Thyroid gland (tissue), 4 donors: ENCODE results near the gene PTPRR. TPM values are rescaled to one million over a fixed set of nuclear protein-coding genes. Genes with fewer than 3 reads are reported as not detected.

Source experiments
- DNase-seq, 2 donors: peaks; one replicate each; pipeline ENCODE4 v3.0.0-alpha.2; 2019
- H3K27ac ChIP-seq, 3 donors: fragments of 200-600 bp; sonication (generic); 1 replicate in 2 of 3; 2 replicates in 1 of 3; pipeline ENCODE4 v1.5.1; 2016 to 2019; ENCODE audit warnings: mild to moderate bottlenecking in 1 of 3, moderate library complexity in 1 of 3
- H3K27me3 ChIP-seq: fragments of 200-600 bp; sonication (generic); one replicate; pipeline ENCODE4 v1.5.1; 2019
- H3K36me3 ChIP-seq, 2 donors: fragments of 200-600 bp; sonication (generic); one replicate each; pipeline ENCODE4 v1.5.1; 2016 to 2019
- H3K4me1 ChIP-seq, 2 donors: fragments of 200-600 bp; sonication (generic); one replicate each; pipeline ENCODE4 v1.5.1; 2017 to 2019
- H3K4me3 ChIP-seq, 3 donors: fragments of 200-600 bp; sonication (generic); replicated peaks in 1 of 3; 1 replicate in 2 of 3; 2 replicates in 1 of 3; pipeline ENCODE4 v1.5.1; 2016; ENCODE audit warnings: mild to moderate bottlenecking in 1 of 3
- H3K9me3 ChIP-seq: fragments of 200-600 bp; sonication (generic); one replicate; pipeline ENCODE4 v1.5.1; 2017
- CTCF ChIP-seq, 6 experiments: fragments of 200-600 bp in 3 of 6; fragments of 450-650 bp in 3 of 6; sonication (generic) in 3 of 6; IDR thresholded peaks; one replicate each; pipeline ENCODE4 v1.5.1; 2016 to 2019; ENCODE audit warnings: antibody characterized with exemption in 6 of 6, mild to moderate bottlenecking in 2 of 6, inconsistent platforms in 1 of 6, moderate library complexity in 1 of 6
- POLR2A ChIP-seq, 2 donors: fragments of 450-650 bp; IDR thresholded peaks; one replicate each; pipeline ENCODE4 v1.6.1; 2017; ENCODE audit warnings: antibody characterized with exemption in 2 of 2, mild to moderate bottlenecking in 2 of 2, moderate library complexity in 1 of 2
- whole genome bisulfite sequencing, 2 donors: methylation state at CpG; one replicate each; pipeline ENCODE4 v1.1.5; 2017; 5-methylcytosine and 5-hydroxymethylcytosine counted together
- intact Hi-C: fragments of 100-400 bp; cut with DNase I; formaldehyde crosslinking; loops from one replicate; pipeline ENCODE4 v1.15.1; 2023
- total RNA-seq, 4 donors: library from RNA; depleted of rRNA; stranded (reverse); fragments of >200 nt; gene quantifications; one replicate each; pipeline ENCODE4 v1.2.3, GENCODE V29; 2016

PTPRR gene
- total RNA-seq, 4 donors from 2014 or later = 0.39 to 0.94 (median 0.67) TPM; not detected in 1

- 70 to 71% methylated on average over 11 of the region's 11 CpGs for WGBS, 2 donors
- no peaks in the 10 kb centered on the region for H3K36me3 ChIP-seq
- H3K4me1 ChIP-seq = no peaks in the 10 kb centered on the region
- H3K27me3 ChIP-seq = no peaks in the 10 kb centered on the region
- no peak for DNase-seq
- H3K4me3 ChIP-seq = no peak overlapping the region
- intact Hi-C loops = loop anchor here (5.0 kb wide), 1 partner anchor 135 kb away; no protein-coding TSS in a partner anchor
- H3K9me3 ChIP-seq = no peaks in the 10 kb centered on the region
- H3K27ac ChIP-seq = peak overlapping the region in 2 of 3 donors; percentile 27 to 29
- TF ChIP-seq POLR2A (IDR thresholded peaks at IDR 0.05) = no peak
- no peak for TF ChIP-seq CTCF (IDR thresholded peaks at IDR 0.05)
Measured at GRCh38 chr12:70721656-70722357, 198.7 kb downstream of the PTPRR start.

GRCh38 chr12:70721216-70721615 lies 199.3 kb downstream of the PTPRR start:
- H3K4me1 ChIP-seq = no peaks in the 10 kb centered on the region
- WGBS, 2 donors = 70 to 82% methylated on average over 3 of the region's 3 CpGs
- no peak for TF ChIP-seq POLR2A (IDR thresholded peaks at IDR 0.05)
- H3K27ac ChIP-seq = peak overlapping the region in 2 of 3 donors; percentile 27 to 29
- intact Hi-C loops = loop anchor here (5.0 kb wide), 1 partner anchor 134 kb away; no protein-coding TSS in a partner anchor
- no peak for DNase-seq
- no peak overlapping the region for H3K4me3 ChIP-seq
- H3K27me3 ChIP-seq = no peaks in the 10 kb centered on the region
- H3K36me3 ChIP-seq = no peaks in the 10 kb centered on the region
- no peaks in the 10 kb centered on the region for H3K9me3 ChIP-seq

- no peaks in the 10 kb centered on the region for H3K27me3 ChIP-seq
- H3K4me1 ChIP-seq = no peaks in the 10 kb centered on the region
- intact Hi-C loops = loop anchor here (5.0 kb wide), 1 partner anchor 133 kb away; no protein-coding TSS in a partner anchor
- peak overlapping the region in 1 of 3 donors; percentile 37 for H3K27ac ChIP-seq
- H3K4me3 ChIP-seq = no peak overlapping the region
- H3K9me3 ChIP-seq = no peaks in the 10 kb centered on the region
- H3K36me3 ChIP-seq = no peaks in the 10 kb centered on the region
- 25 to 28% methylated on average over 19 of the region's 19 CpGs for WGBS, 2 donors
- DNase-seq = peak; percentile 15 to 18
- peak; percentile 52 to 88 (median 80) for TF ChIP-seq CTCF (IDR thresholded peaks at IDR 0.05)
- no peak for TF ChIP-seq POLR2A (IDR thresholded peaks at IDR 0.05)
Measured at GRCh38 chr12:70719672-70720420, 200.7 kb downstream of the PTPRR start.

- no peaks in the 10 kb centered on the region for H3K9me3 ChIP-seq
- H3K4me3 ChIP-seq = no peak overlapping the region
- intact Hi-C loops = no loop called here
- no peaks in the 10 kb centered on the region for H3K36me3 ChIP-seq
- no peaks in the 10 kb centered on the region for H3K4me1 ChIP-seq
- 82 to 86% methylated on average over 12 of the region's 12 CpGs for WGBS, 2 donors
- TF ChIP-seq POLR2A (IDR thresholded peaks at IDR 0.05) (no peak), CTCF (IDR thresholded peaks at IDR 0.05) (no peak)
- DNase-seq = no peak
- H3K27ac ChIP-seq = peak overlapping the region in 1 of 3 donors; percentile 37
- H3K27me3 ChIP-seq = no peaks in the 10 kb centered on the region
Measured at GRCh38 chr12:70719071-70719470, 201.5 kb downstream of the PTPRR start.

GRCh38 chr12:70711831-70712230 lies 208.7 kb downstream of the PTPRR start:
- no peak overlapping the region for H3K4me3 ChIP-seq
- DNase-seq = no peak
- 61 to 70% methylated on average over 3 of the region's 3 CpGs for WGBS, 2 donors

More at GRCh38 chr12:70711831-70712230, 208.7 kb downstream of the PTPRR start:
- no peak for TF ChIP-seq CTCF (IDR thresholded peaks at IDR 0.05)
- no peak for TF ChIP-seq POLR2A (IDR thresholded peaks at IDR 0.05)
- Histone ChIP-seq H3K27me3 (no peaks in the 10 kb centered on the region), H3K27ac (no peak overlapping the region), H3K9me3 (no peaks in the 10 kb centered on the region), H3K36me3 (no peaks in the 10 kb centered on the region), H3K4me1 (no peaks in the 10 kb centered on the region)
- intact Hi-C loops = no loop called here
